Activated CD4-positive, CD25-positive, alpha-beta regulatory T cell (primary cell): ENCODE results near the gene TLX2.
A peak's percentile ranks its signal among the peaks of the same experiment; 100 is the strongest.

Experiments
- DNase-seq, 4 experiments: peaks; one replicate each; lab custom pipeline; 2025; lab: John Stamatoyannopoulos, UW

TLX2 gene

GRCh38 chr2:74496997-74497776 lies 17.1 kb upstream of the TLX2 start:
- no peak for DNase-seq

DNA sequence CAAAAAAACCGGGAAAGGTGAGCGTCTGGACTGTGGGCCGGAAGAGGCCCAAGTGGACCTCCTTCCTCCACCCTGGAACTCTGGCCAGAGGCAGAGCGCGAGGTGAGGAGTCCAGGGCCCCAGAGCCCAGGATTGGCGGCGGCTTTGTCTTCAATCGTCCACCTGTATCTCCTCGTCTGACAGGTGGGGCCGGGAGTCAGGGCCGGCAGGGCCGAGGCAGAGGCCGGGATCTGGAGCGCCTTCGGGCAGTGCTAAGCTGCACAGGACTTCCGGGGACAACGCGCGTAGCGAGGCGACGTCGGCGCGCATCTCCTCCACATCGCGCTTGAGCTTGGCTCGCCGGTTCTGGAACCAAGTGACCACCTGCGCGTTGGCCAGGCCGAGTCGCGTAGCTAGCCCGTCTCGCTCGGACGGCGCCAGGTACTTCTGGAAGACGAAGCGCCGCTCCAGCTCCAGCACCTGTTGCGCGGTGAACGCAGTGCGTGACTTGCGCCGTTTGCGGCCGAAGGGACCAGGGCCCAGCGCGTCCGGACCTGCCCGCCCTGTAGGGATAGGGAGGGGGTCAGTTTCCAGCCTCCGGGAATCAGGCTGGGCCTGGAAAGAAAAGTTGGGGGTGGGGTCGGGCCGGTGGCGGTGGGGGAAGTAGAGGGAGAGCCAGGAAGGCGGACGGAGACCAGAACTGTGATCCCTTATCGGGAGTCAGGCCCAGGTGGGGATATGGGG lies 16.3 kb upstream of the TLX2 start:
- DNase-seq = no peak

DNA sequence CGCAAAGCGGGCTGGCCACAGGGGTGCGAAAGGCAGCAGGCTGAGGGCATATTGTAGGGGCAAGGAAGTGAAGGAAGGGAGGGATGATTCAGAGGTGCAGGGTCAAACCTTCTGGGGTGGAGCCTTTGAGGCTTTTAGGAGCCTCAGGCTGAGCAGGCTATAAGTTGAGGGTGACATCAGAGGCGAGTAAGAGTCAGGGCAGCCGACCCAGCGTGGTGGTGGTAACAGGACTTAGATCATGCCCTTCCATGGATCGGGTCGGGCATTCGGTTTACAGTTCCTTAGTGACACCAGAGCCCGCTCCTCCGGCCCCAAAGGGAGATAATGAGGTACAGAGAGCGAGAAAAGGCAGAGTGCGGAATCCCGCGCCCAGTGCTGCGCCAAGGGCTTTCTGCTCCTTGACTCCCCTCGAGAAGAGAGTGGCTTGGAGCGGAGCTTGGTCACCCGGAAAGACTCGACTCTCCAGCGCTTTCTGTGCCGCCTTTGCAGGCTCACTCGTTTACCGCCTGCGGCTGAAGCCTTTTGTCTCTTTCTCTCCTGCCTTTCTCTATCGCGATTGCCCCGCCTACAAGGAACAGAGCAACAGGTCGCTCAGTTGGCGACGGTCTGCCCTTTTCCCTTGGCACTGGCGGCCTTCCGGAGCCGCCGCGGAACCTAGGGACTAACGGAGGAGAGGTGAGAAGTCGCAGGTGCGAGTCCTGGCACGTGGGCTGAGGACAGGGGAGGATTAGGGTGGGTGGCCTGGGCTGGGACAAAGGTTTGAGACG lies 15.6 kb upstream of the TLX2 start:
- no peak for DNase-seq

- DNase-seq = no peak
Observed at GRCh38 chr2:74499267-74499939, 14.8 kb upstream of the TLX2 start, which contains the start of gene LBX2. Gene LBX2 (minus strand): TSS chr2:74499603. CDS start chr2:74499537, 66 bp downstream.

DNA sequence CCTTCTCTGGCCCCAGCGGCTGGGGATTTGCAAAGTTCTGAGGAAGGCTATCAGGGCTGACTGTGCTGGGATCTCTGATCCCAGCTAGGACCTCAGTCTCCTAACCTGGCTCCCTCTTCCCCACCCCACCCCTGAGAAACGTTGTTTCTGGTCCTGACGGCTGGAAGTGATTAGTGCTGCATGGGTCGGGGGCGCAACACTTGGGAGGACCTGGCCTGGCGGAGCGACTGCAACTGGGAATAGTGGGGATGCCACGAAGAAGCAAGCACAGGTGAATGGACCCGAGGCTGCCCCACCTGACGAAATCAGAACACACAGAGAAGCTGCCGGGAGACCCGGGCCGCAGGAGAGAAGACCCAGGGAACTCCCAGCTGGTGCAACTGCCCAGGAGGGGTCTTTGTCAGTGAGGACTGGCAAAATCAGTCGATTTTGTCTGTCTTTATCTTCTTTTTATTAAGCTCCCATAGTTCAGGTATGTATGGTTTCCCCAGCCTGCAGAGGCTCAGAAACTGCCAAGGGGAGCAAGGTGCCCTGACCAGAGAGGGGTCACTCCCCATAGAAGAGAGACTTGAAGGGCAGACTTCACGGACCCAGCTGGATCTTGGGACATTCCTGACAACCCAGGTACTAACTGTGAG lies 14.2 kb upstream of the TLX2 start:
- DNase-seq = no peak

GRCh38 chr2:74500578-74500946 lies 13.7 kb upstream of the TLX2 start:
- no peak for DNase-seq

GRCh38 chr2:74501335-74502071 lies 12.7 kb upstream of the TLX2 start:
- no peak for DNase-seq

DNA sequence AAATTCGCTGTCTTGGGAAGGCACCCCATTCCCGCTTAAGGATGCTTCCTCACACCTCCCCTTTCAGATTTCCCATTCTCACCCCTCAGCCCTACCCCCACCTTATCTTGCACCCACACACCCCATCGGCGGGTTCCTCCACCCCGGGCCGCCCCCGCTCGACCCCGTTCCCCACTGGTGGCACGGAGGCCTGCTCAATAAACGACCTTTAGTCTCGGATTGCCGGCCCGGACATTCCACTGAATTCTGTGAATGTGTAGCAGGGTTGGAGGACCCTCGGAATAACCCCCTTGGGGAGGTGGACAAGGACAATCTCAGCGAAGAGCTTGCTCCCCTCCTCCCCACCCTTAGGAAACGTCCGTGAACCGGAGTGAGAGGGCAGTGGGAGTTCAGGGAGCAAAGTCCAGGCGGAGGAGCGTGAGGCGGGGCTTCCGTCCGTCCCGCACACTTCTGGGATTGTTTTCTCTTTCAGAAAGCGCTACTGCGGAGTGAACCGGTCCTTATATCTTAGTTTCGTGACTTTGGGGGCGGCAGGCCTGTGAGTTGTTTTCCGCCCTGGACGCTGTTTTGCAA lies 12.0 kb upstream of the TLX2 start:
- no peak for DNase-seq

DNA sequence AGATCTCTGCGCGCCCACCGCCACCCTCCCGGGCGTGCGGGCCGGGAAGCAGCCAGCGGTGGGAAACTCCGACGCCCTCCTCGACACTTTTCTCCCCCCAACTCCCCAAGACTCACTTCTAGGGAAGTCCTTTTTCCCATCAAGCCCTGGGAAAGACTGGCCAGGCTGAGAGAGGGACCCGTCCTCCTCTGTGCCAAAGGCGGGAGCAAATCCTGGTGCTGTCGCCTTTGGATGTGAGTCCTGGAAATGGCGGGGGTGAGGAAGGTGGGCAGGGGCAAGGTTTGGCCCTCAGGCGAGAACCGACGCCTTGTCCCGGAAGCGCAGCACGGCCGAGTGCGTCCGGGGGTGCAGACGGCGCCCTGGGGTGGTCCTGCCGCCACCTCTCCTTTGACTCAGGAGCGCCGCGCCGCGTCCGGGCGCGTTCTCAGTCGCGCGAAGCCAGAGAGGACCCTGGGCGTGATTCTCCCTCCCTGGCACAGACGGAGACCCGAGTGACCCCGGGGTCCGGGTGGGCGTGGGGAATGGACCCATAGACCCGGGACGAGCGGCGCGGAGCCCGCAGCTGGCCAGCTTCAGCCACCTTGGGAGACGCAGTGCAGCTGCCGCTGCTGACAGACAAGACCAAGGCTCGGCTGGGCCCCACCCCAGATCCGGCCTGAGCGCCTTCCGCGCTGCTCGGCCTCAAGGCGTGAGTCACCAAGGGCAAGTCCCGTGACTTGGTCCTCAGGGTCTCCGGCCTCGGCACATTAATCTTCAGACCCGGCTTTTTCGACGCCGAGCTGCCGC lies 11.3 kb upstream of the TLX2 start:
- DNase-seq = peak in 1 of 4 experiments; percentile 32

DNA sequence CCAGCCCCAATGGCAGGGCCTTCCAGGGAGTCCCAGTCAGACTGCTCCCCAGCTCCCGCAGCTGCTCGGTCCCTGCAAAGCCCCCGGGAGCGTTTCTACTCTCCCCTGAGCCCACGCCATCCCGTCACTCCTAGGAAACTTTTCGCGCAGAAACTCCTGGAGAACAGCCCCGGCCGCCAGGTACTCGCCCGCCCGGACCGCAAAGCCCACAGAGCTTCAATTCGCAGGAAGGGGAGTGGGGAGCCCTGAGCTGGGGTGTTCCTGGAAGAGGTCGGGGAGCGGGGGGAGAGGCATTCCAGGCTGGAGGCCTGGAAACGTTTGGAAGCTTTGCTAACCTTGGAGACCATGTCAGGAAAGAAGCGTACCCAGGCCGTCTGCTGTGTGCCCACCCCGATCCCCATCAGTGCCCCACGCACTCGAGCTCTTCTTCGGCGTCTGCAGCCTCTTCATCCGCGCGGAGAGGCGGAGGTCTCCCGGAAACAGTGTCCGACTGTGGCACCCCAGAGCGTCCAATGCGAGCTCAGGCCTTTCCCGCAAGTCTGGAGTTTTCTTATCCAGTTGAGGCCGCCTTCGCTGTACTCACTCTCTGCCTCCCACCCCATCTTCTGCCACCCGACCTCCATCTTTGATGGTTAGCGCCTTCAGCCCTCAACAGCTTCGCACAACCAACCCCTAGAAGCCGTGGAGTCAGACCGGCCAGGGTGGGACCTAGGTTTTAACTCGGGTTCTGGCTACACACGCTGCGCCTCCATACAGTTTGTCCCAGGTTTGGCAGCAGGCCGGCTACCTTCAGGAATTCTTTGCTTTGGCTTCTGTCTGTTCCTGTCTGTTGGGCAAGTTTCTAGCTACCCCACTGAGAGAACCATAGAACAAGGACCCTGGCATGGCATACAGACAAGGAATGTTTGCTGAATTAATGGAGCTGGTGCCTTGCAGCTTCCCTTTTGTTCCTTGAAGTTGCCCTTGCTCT lies 10.5 kb upstream of the TLX2 start:
- no peak for DNase-seq

DNA sequence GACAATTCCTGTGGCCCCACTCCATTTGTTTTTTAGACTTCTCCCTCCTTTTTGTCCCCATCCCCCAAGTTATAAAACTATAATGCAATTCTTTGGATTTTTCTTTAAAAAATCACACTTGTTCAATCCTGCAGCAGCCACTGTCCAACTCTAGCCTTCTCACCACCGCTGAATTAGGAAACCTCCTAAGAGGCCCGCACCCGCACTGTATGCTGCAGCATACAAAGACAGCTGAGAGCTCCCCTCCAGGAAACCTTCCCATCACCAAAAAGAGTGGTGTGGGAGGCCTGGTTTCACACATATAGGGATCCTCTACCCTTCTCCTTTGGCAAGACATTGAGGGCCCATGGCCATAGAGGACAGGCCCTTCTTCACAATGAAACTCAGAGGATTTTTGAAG lies 9.7 kb upstream of the TLX2 start:
- DNase-seq = no peak

- no peak for DNase-seq
Observed at GRCh38 chr2:74505448-74506246, 8.6 kb upstream of the TLX2 start.

- peak; percentile 94 to 97 (median 97) for DNase-seq
Observed at GRCh38 chr2:74507145-74507925, 6.9 kb upstream of the TLX2 start, which contains the start of gene PCGF1. Gene PCGF1 (minus strand): TSS chr2:74507695. CDS start chr2:74507668, 27 bp downstream.

DNA sequence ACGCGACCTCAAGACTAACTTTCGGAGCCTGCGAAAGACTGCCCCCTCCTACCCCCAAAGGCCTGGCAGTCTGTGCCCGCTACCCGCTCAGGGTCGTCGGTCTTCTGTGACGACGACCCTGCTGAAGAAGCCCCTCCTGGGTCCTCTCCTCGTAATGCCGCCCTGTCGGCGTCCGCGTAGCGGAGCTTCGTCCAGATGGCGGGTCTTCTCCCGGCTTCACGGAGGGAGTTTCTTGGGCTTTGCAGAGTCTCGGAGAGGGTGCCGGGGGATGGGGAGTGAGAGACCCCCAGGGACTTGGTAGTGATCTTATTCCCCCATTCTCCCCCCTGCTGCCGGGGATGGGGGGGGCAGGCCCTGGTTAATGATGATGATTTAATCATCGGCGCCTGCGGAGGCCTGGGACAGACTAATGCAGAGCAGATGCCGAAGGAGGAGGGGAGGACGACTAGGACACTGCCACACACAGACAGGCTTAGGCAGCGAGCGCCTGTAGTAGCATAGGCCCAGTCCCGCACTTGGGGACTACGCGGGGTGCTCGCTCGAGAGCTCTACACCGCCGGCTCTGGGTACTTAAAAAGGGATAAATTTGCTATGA lies 6.2 kb upstream of the TLX2 start:
- DNase-seq = peak in 1 of 4 experiments; percentile 10

- DNase-seq = no peak
Observed at GRCh38 chr2:74510272-74510671, 4.0 kb upstream of the TLX2 start.
